Dermis blood vessel endothelial cell (primary cell): Measurements from ENCODE around the gene CDH12. TPM values are rescaled to one million over a fixed set of nuclear protein-coding genes. Genes with fewer than 3 reads are reported as not detected.
"Not testable (repeated sequence)": the region's sequence is repeated elsewhere in the genome, so short reads cannot be mapped to it uniquely, and the experiment has no call there.

Experiments
- DNase-seq: peaks from one replicate; pipeline ENCODE4 v3.0.0; 2010
- total RNA-seq: library from RNA; depleted of rRNA; stranded (reverse); fragments of >200 nt; gene quantifications from 2 replicates; pipeline ENCODE4 v1.2.3, GENCODE V29; 2014

Gene CDH12
- total RNA-seq, 1 donor from 2014 or later: not detected

- no peak for DNase-seq
Measured at GRCh38 chr5:22549876-22550671, 303.1 kb downstream of the CDH12 start.

DNA sequence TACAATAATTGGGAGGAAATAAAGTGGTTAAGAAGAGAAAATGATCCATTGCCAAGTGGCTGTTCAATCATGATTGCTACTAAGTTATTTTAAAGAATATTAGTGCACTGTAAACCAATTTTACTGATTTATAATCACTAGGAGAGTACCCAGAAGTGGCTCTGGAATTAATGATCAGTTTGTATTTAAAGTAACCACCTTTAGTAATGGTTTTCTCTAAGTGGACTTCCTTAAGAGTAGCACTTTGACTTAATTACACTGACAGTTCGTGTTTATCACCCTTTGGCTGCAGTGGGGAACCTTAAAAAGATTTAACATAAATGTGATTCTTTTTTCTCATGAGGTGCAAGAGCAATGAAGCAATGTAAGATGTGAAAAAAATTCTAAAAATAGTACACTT lies 310.8 kb downstream of the CDH12 start:
- no peak for DNase-seq

GRCh38 chr5:22541037-22541436 lies 312.1 kb downstream of the CDH12 start:
- no peak for DNase-seq

DNA sequence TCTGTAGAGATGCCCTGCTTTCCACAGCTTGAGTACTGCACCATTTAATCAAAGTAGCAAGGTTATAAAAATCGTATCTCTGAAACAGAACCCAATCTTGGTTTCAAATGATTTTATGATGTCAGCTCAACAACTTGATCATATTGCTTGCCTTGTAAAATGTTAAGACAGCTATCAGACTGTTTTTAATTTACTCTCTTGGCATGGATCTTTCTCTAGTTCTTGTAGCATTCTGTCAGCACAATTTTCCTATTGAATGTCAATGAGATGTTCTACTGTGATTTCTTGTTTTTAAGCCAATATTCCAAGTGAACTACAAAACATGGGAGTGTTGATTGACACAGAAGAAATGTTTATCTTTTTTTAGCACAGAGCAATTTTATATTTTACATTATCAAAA lies 313.4 kb downstream of the CDH12 start:
- no peak for DNase-seq

DNA sequence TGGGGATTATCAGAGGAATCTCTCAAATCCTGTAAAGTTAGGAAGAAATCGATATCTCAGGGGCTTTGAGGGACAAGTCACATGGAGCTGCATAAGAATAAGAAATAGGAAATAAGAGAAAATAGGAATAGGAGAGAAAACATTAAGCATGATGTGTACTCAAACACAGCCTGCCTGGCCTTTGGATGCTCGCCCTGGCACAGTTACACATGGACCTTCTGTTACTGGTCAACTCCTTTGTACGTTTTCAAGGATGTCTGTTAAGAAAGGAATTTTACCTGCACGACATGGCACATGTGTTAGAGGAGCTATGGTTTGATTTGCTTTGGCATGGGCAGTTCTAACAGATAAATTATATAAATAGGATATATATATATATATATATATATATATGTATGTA lies 321.2 kb downstream of the CDH12 start:
- DNase-seq: no peak

DNA sequence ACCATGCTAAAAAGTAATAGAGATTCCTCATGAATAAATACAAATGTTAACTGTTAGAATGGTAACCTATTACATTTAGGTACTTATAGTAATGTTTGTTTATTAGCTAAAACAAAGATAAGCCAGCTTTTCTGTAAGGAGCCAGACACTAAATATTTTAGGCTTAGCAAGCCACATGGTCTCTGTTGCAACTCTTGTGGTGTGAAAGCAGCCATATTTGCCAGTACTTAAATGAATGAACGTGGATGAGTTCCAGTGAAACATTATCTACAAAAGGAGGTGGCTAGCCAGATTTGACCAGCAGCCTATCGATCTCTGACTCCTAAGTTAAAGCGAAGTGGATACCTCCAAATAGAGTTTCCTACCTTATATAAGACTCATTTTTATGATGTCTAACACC lies 331.6 kb downstream of the CDH12 start:
- DNase-seq: no peak

DNA sequence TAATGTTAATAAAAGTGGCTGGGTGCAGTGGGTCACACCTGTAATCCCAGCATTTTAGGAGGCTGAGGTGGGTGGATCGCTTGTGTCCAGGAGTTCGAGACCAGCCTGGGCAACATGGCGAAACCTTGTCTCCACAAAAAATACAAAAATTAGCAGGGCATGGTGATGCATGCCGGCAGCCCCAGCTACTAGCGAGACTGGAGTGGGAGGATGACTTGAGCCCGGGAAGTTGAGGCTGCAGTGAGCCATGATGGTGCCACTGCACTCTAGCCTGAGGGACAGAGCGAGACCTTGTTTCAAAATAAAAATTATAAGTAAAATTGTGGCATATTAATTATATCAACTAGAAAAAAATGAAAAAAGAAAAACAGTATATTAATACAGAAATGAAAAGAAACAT lies 336.6 kb downstream of the CDH12 start:
- DNase-seq: not testable (repeated sequence)

GRCh38 chr5:22514231-22514630 lies 338.9 kb downstream of the CDH12 start:
- no peak for DNase-seq

- DNase-seq: no peak
Measured at GRCh38 chr5:22505891-22506290, 347.3 kb downstream of the CDH12 start.

GRCh38 chr5:22504411-22504810 lies 348.7 kb downstream of the CDH12 start:
- no peak for DNase-seq

- DNase-seq: no peak
Measured at GRCh38 chr5:22500556-22500955, 352.6 kb downstream of the CDH12 start.

- no peak for DNase-seq
Measured at GRCh38 chr5:22496666-22497065, 356.5 kb downstream of the CDH12 start.

DNA sequence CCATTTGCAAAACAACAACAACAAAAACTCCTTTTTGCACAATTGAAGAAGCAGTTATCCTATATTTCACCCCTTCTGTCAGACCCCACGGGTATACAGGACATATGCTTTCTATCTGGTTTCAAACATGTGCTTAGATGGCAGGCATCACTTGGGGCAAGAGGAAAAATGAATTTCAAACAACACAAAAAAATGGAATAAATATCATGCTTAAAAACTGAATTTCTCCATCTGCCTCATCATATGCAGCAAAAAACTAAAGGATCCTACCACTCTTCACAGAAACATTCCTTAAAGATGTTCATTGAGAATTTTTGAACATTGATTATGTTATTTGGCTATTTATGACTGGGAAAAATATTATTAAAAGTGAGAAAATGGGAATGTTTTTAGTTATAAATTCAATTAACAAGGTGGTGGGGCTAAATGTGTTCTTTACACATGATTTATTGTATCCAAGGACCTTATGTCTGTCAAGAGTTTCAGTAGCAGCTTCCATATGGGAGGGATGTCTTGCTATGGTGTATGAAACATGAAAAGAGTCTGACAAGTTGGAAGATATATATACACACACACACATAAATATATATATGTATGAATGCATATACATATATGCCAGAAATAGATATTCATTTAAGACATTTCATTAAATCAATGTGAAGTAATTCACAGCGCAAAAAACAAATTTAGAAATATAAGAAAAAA lies 358.0 kb downstream of the CDH12 start:
- DNase-seq: no peak

- DNase-seq: no peak
Measured at GRCh38 chr5:22488427-22488826, 364.7 kb downstream of the CDH12 start.

- DNase-seq: no peak
Measured at GRCh38 chr5:22480305-22480704, 372.8 kb downstream of the CDH12 start.

GRCh38 chr5:22473886-22474285 lies 379.3 kb downstream of the CDH12 start:
- no peak for DNase-seq

- DNase-seq: no peak
Measured at GRCh38 chr5:22471154-22471553, 382.0 kb downstream of the CDH12 start.

DNA sequence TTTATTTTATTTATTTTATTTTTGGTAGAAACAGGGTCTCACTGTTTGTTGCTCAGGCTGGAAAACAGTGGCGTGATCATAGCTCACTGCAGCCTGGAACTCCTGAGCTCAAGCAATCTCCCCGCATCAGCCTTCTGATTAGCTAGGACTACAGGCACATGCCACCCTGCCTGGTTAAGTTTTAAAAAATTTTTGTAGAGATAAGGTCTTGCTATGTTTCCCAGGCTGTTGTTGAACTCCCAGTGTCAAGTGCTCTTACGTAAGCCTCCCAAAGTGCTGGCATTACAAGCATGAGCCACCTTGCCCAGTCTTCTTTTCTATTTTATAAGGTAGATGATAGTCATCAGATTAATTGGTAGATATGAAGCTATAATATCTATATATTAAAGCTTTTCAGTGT lies 382.7 kb downstream of the CDH12 start:
- DNase-seq: no peak

DNA sequence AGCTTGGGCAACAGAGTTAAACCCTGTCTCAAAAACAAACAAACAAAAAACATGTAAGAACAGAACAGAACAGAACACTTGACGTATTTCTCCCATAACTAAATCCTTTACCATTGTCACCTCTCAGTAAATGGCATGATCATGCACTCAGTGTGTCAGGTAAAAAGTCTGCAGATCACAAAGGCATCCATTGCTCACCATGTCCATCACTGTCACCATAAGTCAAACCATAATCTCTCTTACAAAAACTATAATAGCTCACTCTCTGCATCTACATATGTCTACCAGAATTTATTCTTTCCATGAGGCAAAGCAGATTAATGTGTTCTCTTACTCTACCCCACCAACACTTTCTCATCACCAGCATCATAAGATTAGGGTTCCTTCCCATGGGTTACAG lies 387.5 kb downstream of the CDH12 start:
- DNase-seq: no peak

DNA sequence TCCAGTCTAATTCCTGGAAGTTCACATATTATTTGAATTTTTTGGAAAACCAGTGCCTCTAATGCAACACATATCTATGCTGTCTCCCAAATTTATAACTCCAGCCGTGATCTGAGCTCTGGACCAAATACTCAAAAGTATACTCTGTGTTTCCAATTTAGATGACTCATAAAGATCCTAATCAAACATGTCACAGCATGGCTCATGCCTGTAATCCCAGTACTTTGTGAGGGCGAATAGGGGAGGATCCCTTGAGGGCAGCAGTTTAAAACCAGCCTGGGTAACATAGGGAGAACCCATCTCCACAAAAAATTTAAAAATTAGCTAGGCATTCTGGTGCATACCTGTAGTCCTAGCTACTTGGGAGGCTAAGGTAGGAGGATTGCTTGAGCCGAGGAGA lies 388.0 kb downstream of the CDH12 start:
- DNase-seq: no peak

DNA sequence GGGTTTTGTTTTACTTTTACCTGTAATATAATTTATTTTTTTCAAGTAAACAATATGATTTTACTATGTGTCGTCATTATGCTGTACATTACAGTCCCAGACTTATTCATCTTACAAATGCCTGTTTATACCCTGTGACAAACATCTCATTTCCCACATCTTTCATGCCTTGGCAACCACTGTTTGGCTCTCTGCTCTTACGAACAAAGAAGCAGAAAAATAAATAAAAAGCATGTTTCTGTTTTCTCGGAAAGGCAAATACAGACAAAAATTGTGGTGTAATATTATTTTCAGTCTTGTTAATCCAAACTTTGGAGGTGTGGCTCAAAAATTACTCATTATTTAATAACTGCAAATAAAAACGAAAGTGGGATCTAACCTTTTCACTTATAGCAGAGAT lies 393.0 kb downstream of the CDH12 start:
- DNase-seq: no peak

DNA sequence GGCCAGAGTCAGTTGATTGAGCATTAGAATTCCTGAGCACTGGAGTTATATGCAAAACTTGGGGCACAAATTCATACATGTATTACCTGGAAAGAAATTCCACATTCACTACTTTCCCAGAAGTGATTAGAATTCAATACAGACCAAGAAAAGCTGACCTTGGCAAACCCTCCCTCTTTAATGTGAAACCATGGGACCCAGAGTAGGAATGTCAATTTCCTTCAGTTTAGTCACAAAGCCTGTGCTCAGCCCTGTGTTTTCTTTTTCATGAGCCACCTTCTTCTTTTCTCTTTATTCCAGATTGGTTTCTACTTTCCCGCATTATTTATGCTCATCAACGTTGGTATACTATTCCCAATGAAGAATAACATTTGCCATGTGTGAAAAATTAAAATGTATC lies 420.2 kb downstream of the CDH12 start:
- DNase-seq: no peak

DNA sequence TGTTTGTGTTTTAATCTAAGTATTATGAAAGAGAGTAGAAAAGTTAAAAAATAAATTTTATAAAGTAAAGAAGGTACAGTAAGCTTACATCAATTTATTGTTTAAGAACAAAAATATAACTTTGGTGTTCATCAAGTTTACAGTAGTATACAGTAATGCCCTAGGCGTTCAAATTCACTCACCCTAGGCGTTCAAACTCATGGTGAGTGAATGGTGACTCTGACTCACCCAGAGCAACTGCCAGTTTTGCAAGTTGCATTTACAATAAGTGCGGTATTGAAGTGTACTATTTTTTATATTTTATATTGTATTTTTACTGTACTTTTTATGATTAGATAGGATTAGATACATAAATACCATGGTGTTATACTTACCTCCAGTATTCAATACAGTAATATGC lies 421.3 kb downstream of the CDH12 start:
- no peak for DNase-seq

- no peak for DNase-seq
Measured at GRCh38 chr5:22431406-22431805, 421.7 kb downstream of the CDH12 start.
